Esophagus muscularis mucosa (tissue), 3 donors: ENCODE measurements around the gene LRFN2.

Source experiments
- CTCF ChIP-seq, 3 experiments: fragments of 200-600 bp in 2 of 3; fragments of 450-650 bp in 1 of 3; sonication (generic) in 2 of 3; IDR thresholded peaks; one replicate each; pipeline ENCODE4 v1.5.1; 2017 to 2019; ENCODE audit warnings: antibody characterized with exemption in 3 of 3, mild to moderate bottlenecking in 2 of 3, moderate library complexity in 1 of 3
- POLR2A ChIP-seq: fragments of 450-650 bp; IDR thresholded peaks from one replicate; pipeline ENCODE4 v1.6.1; 2017; ENCODE audit warnings: antibody characterized with exemption, moderate library complexity, mild to moderate bottlenecking, low read depth
- POLR2AphosphoS5 ChIP-seq, 2 donors: sonication (generic); formaldehyde crosslinking; IDR thresholded peaks; one replicate each; pipeline ENCODE4 v1.6.1; 2017; ENCODE audit warnings: antibody characterized with exemption in 2 of 2

GRCh38 chr6:40606526-40606925 lies 19.4 kb upstream of the LRFN2 start:
- no peak for TF ChIP-seq CTCF (IDR thresholded peaks at IDR 0.05)
- TF ChIP-seq POLR2AphosphoS5 (IDR thresholded peaks at IDR 0.05), result no peak
- no peak for TF ChIP-seq POLR2A
